Keratinocyte (primary cell): Measurements from ENCODE around the gene SBNO2. TPM values are rescaled to one million over a fixed set of nuclear protein-coding genes. Genes with fewer than 3 reads are reported as not detected.

Source experiments
- DNase-seq: peaks from one replicate; pipeline ENCODE4 v3.0.0-alpha.2; 2011; ENCODE audit warnings: low read depth, missing footprints, low spot score
- FAIRE-seq: peaks from 2 replicates; lab custom pipeline; 2011; peaks lifted over from hg19 to GRCh38; lab: Jason Lieb, UNC
- H2AFZ ChIP-seq: 2 replicates; pipeline ENCODE4 v1.6.0; 2012; ENCODE audit warnings: low read length, control low read depth, inconsistent platforms; ENCODE audit not compliant: control insufficient read depth
- H3K27ac ChIP-seq: 2 replicates; pipeline ENCODE4 v1.5.1; 2011; ENCODE audit warnings: low read length; ENCODE audit not compliant: control insufficient read depth, insufficient read depth
- H3K27me3 ChIP-seq: 3 replicates; pipeline ENCODE4 v1.6.0; 2011; ENCODE audit warnings: low read length; ENCODE audit not compliant: control insufficient read depth, insufficient read depth; ENCODE audit errors: extremely low read depth
- H3K36me3 ChIP-seq, 2 experiments: 2 replicates in 1 of 2; 3 replicates in 1 of 2; pipeline ENCODE4 v1.5.1; 2011; ENCODE audit warnings: low read length in 2 of 2, mild to moderate bottlenecking in 1 of 2; ENCODE audit not compliant: control insufficient read depth in 2 of 2, insufficient read depth in 2 of 2; ENCODE audit errors: extremely low read depth in 1 of 2
- H3K4me1 ChIP-seq: 3 replicates; pipeline ENCODE4 v1.5.1; 2011; ENCODE audit warnings: low read length; ENCODE audit not compliant: control insufficient read depth, insufficient read depth; ENCODE audit errors: extremely low read depth
- H3K4me2 ChIP-seq: 3 replicates; pipeline ENCODE4 v1.6.0; 2011; ENCODE audit warnings: low read depth, low read length; ENCODE audit not compliant: control insufficient read depth, insufficient read depth; ENCODE audit errors: extremely low read depth
- H3K4me3 ChIP-seq, 3 experiments: fragments of 200-600 bp in 1 of 3; sonication (generic) in 1 of 3; 2 replicates in 2 of 3; 3 replicates in 1 of 3; pipeline ENCODE4 v1.5.1; 2011 to 2016; ENCODE audit warnings: low read length in 3 of 3, mild to moderate bottlenecking in 3 of 3, control low read depth in 2 of 3, inconsistent platforms in 1 of 3, low read depth in 1 of 3, mixed read lengths in 1 of 3, mixed run types in 1 of 3, moderate library complexity in 1 of 3; ENCODE audit not compliant: control insufficient read depth in 2 of 3, insufficient read depth in 2 of 3; ENCODE audit errors: extremely low read depth in 1 of 3
- H3K79me2 ChIP-seq: 2 replicates; pipeline ENCODE4 v1.6.0; 2012; ENCODE audit warnings: low read length; ENCODE audit not compliant: control insufficient read depth, insufficient read depth
- H3K9ac ChIP-seq: 3 replicates; pipeline ENCODE4 v1.6.0; 2011; ENCODE audit warnings: low read length; ENCODE audit not compliant: control insufficient read depth, insufficient read depth; ENCODE audit errors: extremely low read depth
- H3K9me1 ChIP-seq: 3 replicates; pipeline ENCODE4 v1.6.0; 2011; ENCODE audit warnings: low read length; ENCODE audit not compliant: control insufficient read depth, insufficient read depth; ENCODE audit errors: extremely low read depth
- H3K9me3 ChIP-seq: 2 replicates; pipeline ENCODE4 v1.5.1; 2012; ENCODE audit warnings: low read depth, low read length; ENCODE audit not compliant: control insufficient read depth
- H4K20me1 ChIP-seq: 3 replicates; pipeline ENCODE4 v1.6.0; 2011; ENCODE audit warnings: low read length; ENCODE audit not compliant: control insufficient read depth, insufficient read depth; ENCODE audit errors: extremely low read depth
- EZH2 ChIP-seq: IDR thresholded peaks from one replicate; pipeline ENCODE4 v1.6.1; 2012; ENCODE audit warnings: inconsistent platforms, mild to moderate bottlenecking, low read length, moderate library complexity
- dilution Hi-C: fragments of 300-500 bp; cut with MboI; formaldehyde crosslinking; loops from one replicate; pipeline ENCODE4 v1.7.0; 2020; ENCODE audit warnings: low sequenced_read_pairs; ENCODE audit not compliant: extremely low pct_ligation_motif_present
- polyA plus RNA-seq, 5 experiments: library from polyadenylated mRNA; depleted of rRNA in 3 of 5; stranded (reverse) in 3 of 5; stranded (forward) in 1 of 5; unstranded in 1 of 5; fragments of >200 nt; gene quantifications; 1 replicate in 1 of 5; 2 replicates in 3 of 5; 3 replicates in 1 of 5; pipeline versions ENCODE4 v1.2.1 to v1.2.3, GENCODE V29; 2011 to 2012; ENCODE audit warnings: missing spikeins in 2 of 5, low read depth in 1 of 5, low replicate concordance in 1 of 5
- TF ChIP-seq, protein P1 (sequence below), 3 experiments: IDR thresholded peaks in 1 of 3; conservative IDR thresholded peaks in 1 of 3; optimal IDR thresholded peaks in 1 of 3; 2 replicates in 2 of 3; 3 replicates in 1 of 3; pipeline versions ENCODE3 to v1.5.1; 2011; ENCODE audit warnings: low read length in 3 of 3, mild to moderate bottlenecking in 3 of 3, moderate library complexity in 2 of 3, control low read depth in 1 of 3, inconsistent platforms in 1 of 3; ENCODE audit not compliant: insufficient read depth in 2 of 3; ENCODE audit errors: extremely low read depth in 1 of 3

Gene SBNO2
- polyA plus RNA-seq, 1 donor (not counting 4 experiments of a cell fraction or from before 2014, with no cell fraction given): 10.9 TPM

GRCh38 chr19:1074544-1075283 is 99.4 kb downstream of the SBNO2 start:
- H3K4me3 ChIP-seq: peak overlapping the region in 2 of 3 experiments; percentile 33 to 57
- peak overlapping the region; percentile 64 for H3K4me2 ChIP-seq
- H3K27ac ChIP-seq: no peak overlapping the region
- DNase-seq (no peak), FAIRE-seq (no peak)
- H3K9me1 ChIP-seq: no peaks in the 10 kb centered on the region
- no peaks in the 10 kb centered on the region for H4K20me1 ChIP-seq
- peaks cover 12% of the 10 kb centered on the region for H3K27me3 ChIP-seq
- peak overlapping the region; percentile 46 for H2AFZ ChIP-seq
- no peaks in the 10 kb centered on the region for H3K9me3 ChIP-seq
- peak overlapping the region; percentile 33 for H3K9ac ChIP-seq
- no peaks in the 10 kb centered on the region for H3K36me3 ChIP-seq
- no peaks in the 10 kb centered on the region for H3K79me2 ChIP-seq
- peaks cover 9% of the 10 kb centered on the region for H3K4me1 ChIP-seq
- TF ChIP-seq, protein P1, sequence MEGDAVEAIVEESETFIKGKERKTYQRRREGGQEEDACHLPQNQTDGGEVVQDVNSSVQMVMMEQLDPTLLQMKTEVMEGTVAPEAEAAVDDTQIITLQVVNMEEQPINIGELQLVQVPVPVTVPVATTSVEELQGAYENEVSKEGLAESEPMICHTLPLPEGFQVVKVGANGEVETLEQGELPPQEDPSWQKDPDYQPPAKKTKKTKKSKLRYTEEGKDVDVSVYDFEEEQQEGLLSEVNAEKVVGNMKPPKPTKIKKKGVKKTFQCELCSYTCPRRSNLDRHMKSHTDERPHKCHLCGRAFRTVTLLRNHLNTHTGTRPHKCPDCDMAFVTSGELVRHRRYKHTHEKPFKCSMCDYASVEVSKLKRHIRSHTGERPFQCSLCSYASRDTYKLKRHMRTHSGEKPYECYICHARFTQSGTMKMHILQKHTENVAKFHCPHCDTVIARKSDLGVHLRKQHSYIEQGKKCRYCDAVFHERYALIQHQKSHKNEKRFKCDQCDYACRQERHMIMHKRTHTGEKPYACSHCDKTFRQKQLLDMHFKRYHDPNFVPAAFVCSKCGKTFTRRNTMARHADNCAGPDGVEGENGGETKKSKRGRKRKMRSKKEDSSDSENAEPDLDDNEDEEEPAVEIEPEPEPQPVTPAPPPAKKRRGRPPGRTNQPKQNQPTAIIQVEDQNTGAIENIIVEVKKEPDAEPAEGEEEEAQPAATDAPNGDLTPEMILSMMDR (optimal IDR thresholded peaks at IDR 0.05 in 1 of 3, IDR thresholded peaks at IDR 0.05 in 1 of 3, conservative IDR thresholded peaks at IDR 0.05 in 1 of 3; ENCODE audit: extremely low read depth in 1 of 3, insufficient read depth in 2 of 3, low read length in 3 of 3): no peak
- no peak for TF ChIP-seq EZH2
- dilution Hi-C loops: no loop called here

- H4K20me1 ChIP-seq: no peaks in the 10 kb centered on the region
- H3K4me2 ChIP-seq: peak overlapping the region; percentile 10
- H3K27ac ChIP-seq: no peak overlapping the region
- FAIRE-seq (no peak), DNase-seq (no peak)
- no peaks in the 10 kb centered on the region for H3K9me3 ChIP-seq
- TF ChIP-seq EZH2: no peak
- TF ChIP-seq, protein P1 (optimal IDR thresholded peaks at IDR 0.05 in 1 of 3, IDR thresholded peaks at IDR 0.05 in 1 of 3, conservative IDR thresholded peaks at IDR 0.05 in 1 of 3; ENCODE audit: extremely low read depth in 1 of 3, insufficient read depth in 2 of 3, low read length in 3 of 3): no peak
- H3K27me3 ChIP-seq: peaks cover 16% of the 10 kb centered on the region
- no peaks in the 10 kb centered on the region for H3K79me2 ChIP-seq
- no peak overlapping the region for H2AFZ ChIP-seq
- dilution Hi-C loops: no loop called here
- H3K4me3 ChIP-seq: peak overlapping the region in 1 of 3 experiments; percentile 22
- H3K9me1 ChIP-seq: no peaks in the 10 kb centered on the region
- H3K4me1 ChIP-seq: peaks cover 9% of the 10 kb centered on the region
- no peak overlapping the region for H3K9ac ChIP-seq
- no peaks in the 10 kb centered on the region for H3K36me3 ChIP-seq
These were observed 100.0 kb downstream of the SBNO2 start for GRCh38 chr19:1073956-1074517.
